ENCODE results near the gene PRMT6. TPM values are rescaled to one million over a fixed set of nuclear protein-coding genes. Genes with fewer than 3 reads are reported as not detected.
"Not testable (repeated sequence)": the region's sequence is repeated elsewhere in the genome, so short reads cannot be mapped to it uniquely, and the experiment has no call there.

PRMT6 gene
- total RNA-seq, 1 donor from 2014 or later = 20.4 TPM

DNA sequence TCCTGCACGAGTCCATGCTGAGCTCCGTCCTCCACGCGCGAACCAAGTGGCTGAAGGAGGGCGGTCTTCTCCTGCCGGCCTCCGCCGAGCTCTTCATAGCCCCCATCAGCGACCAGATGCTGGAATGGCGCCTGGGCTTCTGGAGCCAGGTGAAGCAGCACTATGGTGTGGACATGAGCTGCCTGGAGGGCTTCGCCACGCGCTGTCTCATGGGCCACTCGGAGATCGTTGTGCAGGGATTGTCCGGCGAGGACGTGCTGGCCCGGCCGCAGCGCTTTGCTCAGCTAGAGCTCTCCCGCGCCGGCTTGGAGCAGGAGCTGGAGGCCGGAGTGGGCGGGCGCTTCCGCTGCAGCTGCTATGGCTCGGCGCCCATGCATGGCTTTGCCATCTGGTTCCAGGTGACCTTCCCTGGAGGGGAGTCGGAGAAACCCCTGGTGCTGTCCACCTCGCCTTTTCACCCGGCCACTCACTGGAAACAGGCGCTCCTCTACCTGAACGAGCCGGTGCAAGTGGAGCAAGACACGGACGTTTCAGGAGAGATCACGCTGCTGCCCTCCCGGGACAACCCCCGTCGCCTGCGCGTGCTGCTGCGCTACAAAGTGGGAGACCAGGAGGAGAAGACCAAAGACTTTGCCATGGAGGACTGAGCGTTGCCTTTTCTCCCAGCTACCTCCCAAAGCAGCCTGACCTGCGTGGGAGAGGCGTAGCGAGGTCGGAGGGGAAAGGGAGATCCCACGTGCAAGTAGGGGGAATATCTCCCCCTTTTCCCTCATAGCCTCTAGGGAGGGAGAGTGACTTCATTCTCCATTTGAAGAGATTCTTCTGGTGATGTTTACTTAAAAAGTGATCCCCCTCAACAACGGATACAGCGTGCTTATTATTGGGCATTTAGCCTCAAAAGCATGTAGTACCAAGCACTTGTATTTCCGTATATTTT is 991 bp downstream of the PRMT6 start:
- peaks cover 42% of the 10 kb centered on the region for H3K36me3 Mint-ChIP-seq (ENCODE audit: low read depth)
- H3K27ac Mint-ChIP-seq = peak overlapping the region; percentile 98
- peak overlapping the region; percentile 99 for H3K4me3 Mint-ChIP-seq (ENCODE audit: low read depth)
- peaks cover 4% of the 10 kb centered on the region for H3K9me3 Mint-ChIP-seq
- H3K27me3 Mint-ChIP-seq (ENCODE audit: low read depth) = peaks cover 1% of the 10 kb centered on the region
- DNase-seq (ENCODE audit: low spot score) = peak; percentile 26
- peaks cover 19% of the 10 kb centered on the region for H3K4me1 Mint-ChIP-seq (ENCODE audit: low read depth)
- intact Hi-C loops (cut with micrococcal nuclease) = loop anchor here (5.0 kb wide), 2 partner anchors 85 to 420 kb away; partner anchors contain the start of gene NTNG1

DNA sequence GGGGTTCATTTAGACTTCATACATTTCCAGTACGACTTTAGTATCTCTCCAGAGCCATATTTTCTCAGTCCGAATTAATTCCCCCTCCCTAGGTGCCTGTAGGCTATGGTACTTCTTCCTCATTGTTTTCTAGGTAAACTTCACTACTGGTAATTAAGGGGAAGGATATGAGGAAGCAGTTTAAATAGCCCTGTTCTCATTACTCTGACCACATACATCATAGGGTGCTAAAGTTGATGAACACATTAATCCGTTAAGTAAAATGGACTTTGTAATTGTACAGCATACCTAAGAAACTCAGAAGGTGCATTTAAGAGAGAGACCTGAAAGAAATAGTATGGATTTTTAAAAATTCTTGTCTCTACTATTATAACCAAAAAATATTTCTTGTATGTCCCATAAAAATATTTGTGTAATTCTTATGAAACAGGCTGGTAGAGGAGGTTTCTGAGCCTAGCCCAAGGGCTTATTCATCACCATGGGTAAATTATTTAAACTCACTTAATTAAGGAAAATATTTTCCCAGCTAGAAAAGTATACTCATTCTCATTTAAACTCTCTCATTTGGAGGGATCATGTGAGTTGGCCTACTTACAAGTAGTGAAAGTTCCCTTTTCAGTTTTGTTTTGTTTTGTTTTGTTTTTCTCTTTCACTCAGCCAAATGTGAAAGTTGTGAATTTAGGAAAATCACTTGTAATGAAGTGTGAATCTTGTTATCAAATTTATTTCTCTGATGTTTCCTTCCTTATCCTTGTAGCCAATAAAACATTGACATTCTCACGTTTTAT is 2.0 kb downstream of the PRMT6 start:
- intact Hi-C loops (cut with micrococcal nuclease) = loop anchor here (5.0 kb wide), 2 partner anchors 84 to 419 kb away; partner anchors contain the start of gene NTNG1

DNA sequence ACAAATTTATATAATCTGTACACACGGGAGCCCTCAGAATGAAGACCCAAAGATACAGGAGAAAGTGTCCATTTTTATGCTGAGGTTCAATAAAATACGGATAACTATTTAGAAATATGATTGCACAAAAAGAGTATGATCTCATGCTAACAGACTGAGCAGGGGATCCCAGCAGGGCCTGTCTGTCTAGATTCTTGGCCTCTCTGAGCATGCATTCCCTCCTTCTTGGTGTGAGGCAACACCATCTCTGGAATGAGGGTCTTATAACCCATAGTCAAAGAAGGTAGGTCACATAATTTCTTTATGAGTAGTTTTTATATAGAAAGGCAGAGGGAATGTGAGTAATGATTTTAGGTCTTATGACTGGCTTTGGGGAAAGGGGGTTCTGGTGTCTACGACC is 5.4 kb downstream of the PRMT6 start:
- DNase-seq (ENCODE audit: low spot score) = no peak
- Mint-ChIP-seq H3K27me3 (ENCODE audit: low read depth) (no peaks in the 10 kb centered on the region), H3K4me1 (ENCODE audit: low read depth) (peaks cover 18% of the 10 kb centered on the region), H3K36me3 (ENCODE audit: low read depth) (peaks cover 33% of the 10 kb centered on the region), H3K27ac (no peak overlapping the region), H3K9me3 (no peaks in the 10 kb centered on the region), H3K4me3 (ENCODE audit: low read depth) (no peak overlapping the region)
- intact Hi-C loops (cut with micrococcal nuclease) = no loop called here

More for the DNA sequence above, 2.0 kb downstream of the PRMT6 start:
- Mint-ChIP-seq H3K27me3 (ENCODE audit: low read depth) (no peaks in the 10 kb centered on the region), H3K4me3 (ENCODE audit: low read depth) (peak overlapping the region; percentile 99), H3K27ac (peak overlapping the region; percentile 98), H3K9me3 (peaks cover 4% of the 10 kb centered on the region), H3K36me3 (ENCODE audit: low read depth) (peaks cover 42% of the 10 kb centered on the region), H3K4me1 (ENCODE audit: low read depth) (peaks cover 19% of the 10 kb centered on the region)
- DNase-seq (ENCODE audit: low spot score) = no peak

DNA sequence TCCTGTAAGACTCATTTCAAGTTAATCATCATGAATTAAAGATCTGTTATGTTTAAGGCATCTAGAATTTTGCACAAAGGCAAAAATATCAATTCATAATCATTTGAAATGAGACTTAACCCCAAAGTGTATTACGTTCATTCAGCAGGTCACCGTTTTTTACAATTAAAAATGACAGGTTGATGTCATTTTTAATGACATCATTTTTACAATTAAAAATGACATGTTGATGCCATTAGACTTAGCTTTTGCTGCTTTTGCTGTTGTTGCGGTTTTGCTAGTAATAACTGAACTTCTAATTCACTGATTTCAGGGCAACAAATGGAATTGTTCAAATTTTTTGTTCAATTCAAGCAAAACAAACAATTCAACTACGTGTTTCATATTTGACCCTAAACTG is 17.0 kb downstream of the PRMT6 start:
- H3K4me3 Mint-ChIP-seq (ENCODE audit: low read depth) = no peak overlapping the region
- no peaks in the 10 kb centered on the region for H3K4me1 Mint-ChIP-seq (ENCODE audit: low read depth)
- H3K9me3 Mint-ChIP-seq = no peaks in the 10 kb centered on the region
- no peaks in the 10 kb centered on the region for H3K36me3 Mint-ChIP-seq (ENCODE audit: low read depth)
- intact Hi-C loops (cut with micrococcal nuclease) = no loop called here
- H3K27ac Mint-ChIP-seq = no peak overlapping the region
- no peak for DNase-seq (ENCODE audit: low spot score)
- H3K27me3 Mint-ChIP-seq (ENCODE audit: low read depth) = peaks cover 3% of the 10 kb centered on the region

DNA sequence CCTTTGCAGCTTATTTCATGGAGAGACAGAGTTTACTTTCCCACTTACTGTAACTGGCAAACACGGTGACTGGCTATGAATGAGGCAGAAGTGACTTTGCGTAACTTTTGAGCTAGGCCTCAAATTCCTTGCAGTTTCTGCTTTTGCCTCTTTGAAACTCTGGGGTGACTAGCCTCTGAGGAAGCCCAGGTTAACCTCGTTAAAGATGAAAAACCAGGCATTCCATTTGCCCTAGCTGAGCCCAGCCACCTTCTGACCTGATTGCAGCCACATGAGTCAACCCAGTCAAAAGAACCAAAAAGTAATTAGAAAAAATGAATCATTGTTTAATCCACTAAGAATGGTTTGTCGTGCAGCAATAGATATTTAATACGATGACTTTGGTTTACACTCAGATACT is 20.4 kb downstream of the PRMT6 start:
- no peak for DNase-seq (ENCODE audit: low spot score)

DNA sequence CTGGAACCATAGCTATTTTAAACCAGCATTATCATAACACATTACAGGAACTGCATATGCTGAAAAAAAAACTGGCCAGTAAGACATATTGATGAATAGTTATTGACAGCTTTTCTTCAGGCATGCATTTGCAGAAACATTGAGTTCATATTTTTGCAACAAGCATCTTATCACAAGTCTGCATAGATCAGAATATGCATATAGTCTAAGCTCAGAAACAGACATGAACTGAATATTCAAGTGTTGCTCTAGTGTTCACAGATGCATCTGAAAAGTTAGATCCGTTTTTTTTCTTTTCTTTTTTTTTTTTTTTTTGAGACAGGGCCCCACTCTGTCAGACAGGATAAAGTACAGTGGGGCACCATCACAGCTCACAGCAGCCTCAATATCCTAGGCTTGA is 22.8 kb downstream of the PRMT6 start:
- peaks cover 3% of the 10 kb centered on the region for H3K27me3 Mint-ChIP-seq (ENCODE audit: low read depth)
- H3K27ac Mint-ChIP-seq = no peak overlapping the region

More for the DNA sequence above, 20.4 kb downstream of the PRMT6 start:
- H3K4me1 Mint-ChIP-seq (ENCODE audit: low read depth) = no peaks in the 10 kb centered on the region
- H3K27me3 Mint-ChIP-seq (ENCODE audit: low read depth) = peaks cover 3% of the 10 kb centered on the region
- H3K27ac Mint-ChIP-seq = no peak overlapping the region
- intact Hi-C loops (cut with micrococcal nuclease) = no loop called here
- no peaks in the 10 kb centered on the region for H3K9me3 Mint-ChIP-seq
- no peak overlapping the region for H3K4me3 Mint-ChIP-seq (ENCODE audit: low read depth)
- H3K36me3 Mint-ChIP-seq (ENCODE audit: low read depth) = no peaks in the 10 kb centered on the region

DNA sequence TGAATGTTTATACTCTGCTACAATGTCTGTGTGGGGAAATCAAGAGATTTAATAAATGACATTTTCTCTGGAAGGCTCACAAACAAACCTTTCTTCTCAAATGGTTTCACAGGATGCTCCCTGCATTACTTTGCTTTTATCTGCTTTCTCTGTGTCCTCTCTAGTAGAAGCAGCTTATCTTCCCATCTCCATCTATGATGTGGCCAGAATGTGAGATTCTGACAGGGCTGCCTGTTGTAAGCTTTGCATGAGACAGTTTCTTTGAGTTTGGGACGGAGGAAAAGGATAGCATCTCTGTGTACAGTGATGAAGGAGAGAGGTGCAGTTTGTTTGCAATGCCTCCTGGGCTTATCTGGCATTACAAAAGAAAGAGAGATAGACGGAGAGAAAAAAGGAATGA is 24.6 kb downstream of the PRMT6 start:
- Mint-ChIP-seq H3K36me3 (ENCODE audit: low read depth) (no peaks in the 10 kb centered on the region), H3K4me1 (ENCODE audit: low read depth) (no peaks in the 10 kb centered on the region), H3K27ac (no peak overlapping the region), H3K27me3 (ENCODE audit: low read depth) (no peaks in the 10 kb centered on the region), H3K9me3 (no peaks in the 10 kb centered on the region), H3K4me3 (ENCODE audit: low read depth) (no peak overlapping the region)
- no peak for DNase-seq (ENCODE audit: low spot score)
- intact Hi-C loops (cut with micrococcal nuclease) = no loop called here

More for the DNA sequence above, 22.8 kb downstream of the PRMT6 start:
- Mint-ChIP-seq H3K36me3 (ENCODE audit: low read depth) (no peaks in the 10 kb centered on the region), H3K4me1 (ENCODE audit: low read depth) (no peaks in the 10 kb centered on the region), H3K4me3 (ENCODE audit: low read depth) (no peak overlapping the region), H3K9me3 (no peaks in the 10 kb centered on the region)
- intact Hi-C loops (cut with micrococcal nuclease) = no loop called here
- no peak for DNase-seq (ENCODE audit: low spot score)

DNA sequence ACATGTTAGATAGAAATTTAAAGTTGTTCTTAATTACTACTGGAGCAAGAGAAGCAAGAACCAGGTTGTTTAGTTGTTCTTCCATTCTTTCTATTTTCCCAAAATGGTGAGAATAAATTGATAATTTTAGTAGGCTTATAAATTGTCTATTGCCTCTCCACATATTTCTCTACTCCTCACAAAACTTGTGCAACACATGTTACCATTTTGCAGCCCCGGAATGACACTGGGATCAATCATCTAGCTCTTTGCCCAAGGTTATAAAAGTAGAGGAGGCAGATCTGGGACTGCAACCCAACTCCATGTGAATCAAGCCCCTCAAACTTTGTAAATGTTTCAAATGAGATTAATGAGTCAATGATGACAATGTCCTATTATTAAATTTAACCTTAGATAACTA is 34.9 kb downstream of the PRMT6 start:
- Mint-ChIP-seq H3K4me3 (ENCODE audit: low read depth) (no peak overlapping the region), H3K36me3 (ENCODE audit: low read depth) (no peaks in the 10 kb centered on the region), H3K9me3 (no peaks in the 10 kb centered on the region), H3K27me3 (ENCODE audit: low read depth) (no peaks in the 10 kb centered on the region), H3K4me1 (ENCODE audit: low read depth) (no peaks in the 10 kb centered on the region), H3K27ac (no peak overlapping the region)
- intact Hi-C loops (cut with micrococcal nuclease) = no loop called here
- DNase-seq (ENCODE audit: low spot score) = no peak

DNA sequence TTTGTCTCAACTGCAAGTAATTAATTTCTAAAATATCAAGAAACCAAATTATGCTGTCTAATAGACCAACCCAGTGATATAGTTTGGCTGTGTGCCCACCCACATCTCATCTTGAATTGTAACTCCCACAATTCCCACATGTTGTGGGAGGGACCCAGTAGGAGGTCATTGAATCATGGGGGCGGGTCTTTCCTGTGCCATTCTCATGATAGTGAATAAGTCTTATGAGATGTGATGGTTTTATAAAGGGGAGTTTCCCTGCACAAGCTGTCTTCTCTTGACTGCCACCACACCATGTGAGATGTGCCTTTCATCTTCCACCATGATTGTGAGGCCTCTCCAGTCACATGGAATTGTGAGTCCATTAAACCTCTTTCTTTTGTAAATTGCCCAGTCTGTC is 36.9 kb downstream of the PRMT6 start:
- H3K36me3 Mint-ChIP-seq (ENCODE audit: low read depth); intact Hi-C loops (cut with micrococcal nuclease); H3K4me1 Mint-ChIP-seq (ENCODE audit: low read depth); H3K27ac Mint-ChIP-seq; DNase-seq (ENCODE audit: low spot score); H3K27me3 Mint-ChIP-seq (ENCODE audit: low read depth); H3K9me3 Mint-ChIP-seq; H3K4me3 Mint-ChIP-seq (ENCODE audit: low read depth): not testable (repeated sequence)

DNA sequence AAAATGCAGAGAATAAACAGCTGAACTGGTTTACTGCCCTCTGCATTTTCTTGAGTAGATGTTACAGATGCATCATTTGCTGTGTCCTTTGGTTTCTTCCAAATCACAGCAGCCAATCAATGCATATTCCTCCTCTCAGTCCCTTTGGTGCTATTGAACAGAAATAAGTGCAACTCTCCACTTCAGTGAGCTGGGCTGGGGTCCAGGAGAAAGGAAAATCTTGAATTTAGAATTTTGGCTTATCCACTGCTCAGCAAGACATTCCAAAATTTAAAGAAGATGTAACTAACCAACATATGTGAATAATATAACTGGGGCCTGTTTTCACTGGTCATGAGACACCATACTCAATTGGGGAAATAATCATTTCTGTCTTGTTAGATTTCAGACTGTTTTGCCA is 39.2 kb downstream of the PRMT6 start:
- H3K36me3 Mint-ChIP-seq (ENCODE audit: low read depth) = no peaks in the 10 kb centered on the region
- no peaks in the 10 kb centered on the region for H3K27me3 Mint-ChIP-seq (ENCODE audit: low read depth)
- no peak overlapping the region for H3K27ac Mint-ChIP-seq
- DNase-seq (ENCODE audit: low spot score) = no peak
- intact Hi-C loops (cut with micrococcal nuclease) = no loop called here
- H3K9me3 Mint-ChIP-seq = no peaks in the 10 kb centered on the region
- no peak overlapping the region for H3K4me3 Mint-ChIP-seq (ENCODE audit: low read depth)
- no peaks in the 10 kb centered on the region for H3K4me1 Mint-ChIP-seq (ENCODE audit: low read depth)

DNA sequence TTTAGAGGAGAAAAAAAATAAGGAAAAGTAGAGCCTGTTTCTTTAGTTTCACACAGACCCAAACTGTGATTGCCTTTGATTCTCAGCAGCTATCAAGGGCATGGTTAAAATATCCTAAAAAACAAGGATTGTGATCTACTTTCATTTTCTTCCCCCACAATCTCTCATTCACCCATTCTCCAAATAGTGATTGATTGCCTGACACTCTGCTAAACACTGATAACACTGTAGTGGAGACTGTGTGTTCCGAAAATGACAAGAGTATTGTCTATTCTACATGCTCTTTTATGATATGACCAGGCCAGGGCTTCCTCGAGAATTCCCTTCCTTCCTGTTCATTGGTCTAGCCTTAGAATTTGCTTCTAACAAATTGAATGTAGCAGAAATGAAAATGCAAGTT is 40.2 kb downstream of the PRMT6 start:
- intact Hi-C loops (cut with micrococcal nuclease) = no loop called here
- no peaks in the 10 kb centered on the region for H3K36me3 Mint-ChIP-seq (ENCODE audit: low read depth)
- H3K4me1 Mint-ChIP-seq (ENCODE audit: low read depth) = no peaks in the 10 kb centered on the region
- H3K4me3 Mint-ChIP-seq (ENCODE audit: low read depth) = no peak overlapping the region
- DNase-seq (ENCODE audit: low spot score) = no peak
- H3K27me3 Mint-ChIP-seq (ENCODE audit: low read depth) = no peaks in the 10 kb centered on the region
- no peak overlapping the region for H3K27ac Mint-ChIP-seq
- no peaks in the 10 kb centered on the region for H3K9me3 Mint-ChIP-seq

DNA sequence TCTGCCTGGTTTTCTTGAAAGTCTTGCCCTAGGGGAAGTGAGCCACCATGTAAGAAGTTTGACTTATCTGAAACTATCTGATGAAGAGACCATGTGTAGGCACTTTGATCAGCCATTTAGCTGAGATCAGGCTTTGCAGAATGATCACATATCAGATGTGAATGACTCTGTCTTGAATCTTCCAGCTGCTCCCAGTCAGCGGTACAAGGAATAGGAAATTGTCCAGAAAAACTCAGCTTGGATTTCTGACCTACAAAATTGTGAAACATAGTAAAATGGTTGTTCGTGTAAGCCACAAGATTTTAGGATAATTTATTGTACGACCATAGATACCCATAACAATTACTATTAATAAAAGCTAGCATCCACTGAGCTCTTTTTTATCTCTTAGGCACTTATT is 42.5 kb downstream of the PRMT6 start:
- no peaks in the 10 kb centered on the region for H3K36me3 Mint-ChIP-seq (ENCODE audit: low read depth)
- DNase-seq (ENCODE audit: low spot score) = no peak
- H3K9me3 Mint-ChIP-seq = no peaks in the 10 kb centered on the region
- H3K4me1 Mint-ChIP-seq (ENCODE audit: low read depth) = no peaks in the 10 kb centered on the region
- H3K27me3 Mint-ChIP-seq (ENCODE audit: low read depth) = no peaks in the 10 kb centered on the region
- H3K27ac Mint-ChIP-seq = no peak overlapping the region
- intact Hi-C loops (cut with micrococcal nuclease) = no loop called here
- H3K4me3 Mint-ChIP-seq (ENCODE audit: low read depth) = no peak overlapping the region

Measured in activated T-helper 2 cell treated with anti-CD3 and anti-CD28 coated beads, Interferon-gamma antibody, Interleukin-2, Interleukin-4, amounts not matched to agents 10 μg/mL and 5 μg/mL and 100 μg/mL, durations not matched to agents 14 hours and 24 hours and 36 hours (primary cell).